Keratinocyte (primary cell): ENCODE measurements around the gene MOCS1. TPM values are rescaled to one million over a fixed set of nuclear protein-coding genes. Genes with fewer than 3 reads are reported as not detected.

Source experiments
- DNase-seq: peaks from one replicate; pipeline ENCODE4 v3.0.0-alpha.2; 2011; ENCODE audit warnings: low read depth, missing footprints, low spot score
- FAIRE-seq: peaks from 2 replicates; lab custom pipeline; 2011; peaks lifted over from hg19 to GRCh38; lab: Jason Lieb, UNC
- H2AFZ ChIP-seq: 2 replicates; pipeline ENCODE4 v1.6.0; 2012; ENCODE audit warnings: low read length, control low read depth, inconsistent platforms; ENCODE audit not compliant: control insufficient read depth
- H3K27ac ChIP-seq: 2 replicates; pipeline ENCODE4 v1.5.1; 2011; ENCODE audit warnings: low read length; ENCODE audit not compliant: control insufficient read depth, insufficient read depth
- H3K27me3 ChIP-seq: 3 replicates; pipeline ENCODE4 v1.6.0; 2011; ENCODE audit warnings: low read length; ENCODE audit not compliant: control insufficient read depth, insufficient read depth; ENCODE audit errors: extremely low read depth
- H3K36me3 ChIP-seq, 2 experiments: 2 replicates in 1 of 2; 3 replicates in 1 of 2; pipeline ENCODE4 v1.5.1; 2011; ENCODE audit warnings: low read length in 2 of 2, mild to moderate bottlenecking in 1 of 2; ENCODE audit not compliant: control insufficient read depth in 2 of 2, insufficient read depth in 2 of 2; ENCODE audit errors: extremely low read depth in 1 of 2
- H3K4me1 ChIP-seq: 3 replicates; pipeline ENCODE4 v1.5.1; 2011; ENCODE audit warnings: low read length; ENCODE audit not compliant: control insufficient read depth, insufficient read depth; ENCODE audit errors: extremely low read depth
- H3K4me2 ChIP-seq: 3 replicates; pipeline ENCODE4 v1.6.0; 2011; ENCODE audit warnings: low read depth, low read length; ENCODE audit not compliant: control insufficient read depth, insufficient read depth; ENCODE audit errors: extremely low read depth
- H3K4me3 ChIP-seq, 3 experiments: fragments of 200-600 bp in 1 of 3; sonication (generic) in 1 of 3; 2 replicates in 2 of 3; 3 replicates in 1 of 3; pipeline ENCODE4 v1.5.1; 2011 to 2016; ENCODE audit warnings: low read length in 3 of 3, mild to moderate bottlenecking in 3 of 3, control low read depth in 2 of 3, inconsistent platforms in 1 of 3, low read depth in 1 of 3, mixed read lengths in 1 of 3, mixed run types in 1 of 3, moderate library complexity in 1 of 3; ENCODE audit not compliant: control insufficient read depth in 2 of 3, insufficient read depth in 2 of 3; ENCODE audit errors: extremely low read depth in 1 of 3
- H3K79me2 ChIP-seq: 2 replicates; pipeline ENCODE4 v1.6.0; 2012; ENCODE audit warnings: low read length; ENCODE audit not compliant: control insufficient read depth, insufficient read depth
- H3K9ac ChIP-seq: 3 replicates; pipeline ENCODE4 v1.6.0; 2011; ENCODE audit warnings: low read length; ENCODE audit not compliant: control insufficient read depth, insufficient read depth; ENCODE audit errors: extremely low read depth
- H3K9me1 ChIP-seq: 3 replicates; pipeline ENCODE4 v1.6.0; 2011; ENCODE audit warnings: low read length; ENCODE audit not compliant: control insufficient read depth, insufficient read depth; ENCODE audit errors: extremely low read depth
- H3K9me3 ChIP-seq: 2 replicates; pipeline ENCODE4 v1.5.1; 2012; ENCODE audit warnings: low read depth, low read length; ENCODE audit not compliant: control insufficient read depth
- H4K20me1 ChIP-seq: 3 replicates; pipeline ENCODE4 v1.6.0; 2011; ENCODE audit warnings: low read length; ENCODE audit not compliant: control insufficient read depth, insufficient read depth; ENCODE audit errors: extremely low read depth
- CTCF ChIP-seq, 3 experiments: IDR thresholded peaks in 1 of 3; conservative IDR thresholded peaks in 1 of 3; optimal IDR thresholded peaks in 1 of 3; 2 replicates in 2 of 3; 3 replicates in 1 of 3; pipeline versions ENCODE3 to v1.5.1; 2011; ENCODE audit warnings: low read length in 3 of 3, mild to moderate bottlenecking in 3 of 3, moderate library complexity in 2 of 3, control low read depth in 1 of 3, inconsistent platforms in 1 of 3; ENCODE audit not compliant: insufficient read depth in 2 of 3; ENCODE audit errors: extremely low read depth in 1 of 3
- EZH2 ChIP-seq: IDR thresholded peaks from one replicate; pipeline ENCODE4 v1.6.1; 2012; ENCODE audit warnings: inconsistent platforms, mild to moderate bottlenecking, low read length, moderate library complexity
- dilution Hi-C: fragments of 300-500 bp; cut with MboI; formaldehyde crosslinking; loops from one replicate; pipeline ENCODE4 v1.7.0; 2020; ENCODE audit warnings: low sequenced_read_pairs; ENCODE audit not compliant: extremely low pct_ligation_motif_present
- polyA plus RNA-seq, 5 experiments: library from polyadenylated mRNA; depleted of rRNA in 3 of 5; stranded (reverse) in 3 of 5; stranded (forward) in 1 of 5; unstranded in 1 of 5; fragments of >200 nt; gene quantifications; 1 replicate in 1 of 5; 2 replicates in 3 of 5; 3 replicates in 1 of 5; pipeline versions ENCODE4 v1.2.1 to v1.2.3, GENCODE V29; 2011 to 2012; ENCODE audit warnings: missing spikeins in 2 of 5, low read depth in 1 of 5, low replicate concordance in 1 of 5

The MOCS1 gene
- polyA plus RNA-seq, 1 donor (not counting 4 experiments of a cell fraction or from before 2014, with no cell fraction given): 2.2 TPM

- H3K27me3 ChIP-seq: no peaks in the 10 kb centered on the region
- H3K4me3 ChIP-seq: no peak overlapping the region
- no peak overlapping the region for H3K9ac ChIP-seq
- H2AFZ ChIP-seq: no peak overlapping the region
- no peak for FAIRE-seq
- H3K9me3 ChIP-seq: no peaks in the 10 kb centered on the region
- H3K27ac ChIP-seq: no peak overlapping the region
- no peak overlapping the region for H3K4me2 ChIP-seq
- H3K9me1 ChIP-seq: no peaks in the 10 kb centered on the region
- peaks cover 0 to 2% of the 10 kb centered on the region in 2 experiments for H3K36me3 ChIP-seq
- dilution Hi-C loops: no loop called here
- H3K4me1 ChIP-seq: no peaks in the 10 kb centered on the region
- no peak for DNase-seq
- no peaks in the 10 kb centered on the region for H3K79me2 ChIP-seq
- no peaks in the 10 kb centered on the region for H4K20me1 ChIP-seq
- TF ChIP-seq CTCF (optimal IDR thresholded peaks at IDR 0.05 in 1 of 3, IDR thresholded peaks at IDR 0.05 in 1 of 3, conservative IDR thresholded peaks at IDR 0.05 in 1 of 3; ENCODE audit: extremely low read depth in 1 of 3, insufficient read depth in 2 of 3, low read length in 3 of 3) (no peak), EZH2 (no peak)
Observed at GRCh38 chr6:39913391-39913916, 20.8 kb downstream of the MOCS1 start.

- Histone ChIP-seq H3K27ac (no peak overlapping the region), H3K4me3 (no peak overlapping the region), H3K4me1 (no peaks in the 10 kb centered on the region), H2AFZ (no peak overlapping the region), H3K27me3 (no peaks in the 10 kb centered on the region), H4K20me1 (no peaks in the 10 kb centered on the region), H3K79me2 (no peaks in the 10 kb centered on the region), H3K4me2 (no peak overlapping the region), H3K9ac (no peak overlapping the region), H3K9me1 (no peaks in the 10 kb centered on the region), H3K36me3 (peaks cover 0 to 2% of the 10 kb centered on the region in 2 experiments), H3K9me3 (no peaks in the 10 kb centered on the region)
- dilution Hi-C loops: no loop called here
- DNase-seq (no peak), FAIRE-seq (no peak)
- TF ChIP-seq EZH2 (no peak), CTCF (optimal IDR thresholded peaks at IDR 0.05 in 1 of 3, IDR thresholded peaks at IDR 0.05 in 1 of 3, conservative IDR thresholded peaks at IDR 0.05 in 1 of 3; ENCODE audit: extremely low read depth in 1 of 3, insufficient read depth in 2 of 3, low read length in 3 of 3) (no peak)
Observed at GRCh38 chr6:39912446-39912845, 21.8 kb downstream of the MOCS1 start.
